Prostate gland (tissue), 2 donors: ENCODE data around the gene C12orf75. TPM values are rescaled to one million over a fixed set of nuclear protein-coding genes. Genes with fewer than 3 reads are reported as not detected.
"Not testable (repeated sequence)": the region's sequence is repeated elsewhere in the genome, so short reads cannot be mapped to it uniquely, and the experiment has no call there.

Experiments used
- DNase-seq: peaks from one replicate; pipeline ENCODE4 v3.0.0-alpha.2; 2019; ENCODE audit warnings: low spot score
- H3K27ac ChIP-seq, 2 donors: fragments of 200-600 bp; sonication (generic); 2 replicates each; pipeline ENCODE4 v1.5.1; 2017 to 2019
- H3K27me3 ChIP-seq: fragments of 200-600 bp; sonication (generic); replicated peaks from 2 replicates; pipeline ENCODE4 v1.5.1; 2019; ENCODE audit not compliant: insufficient read depth
- H3K36me3 ChIP-seq, 2 donors: fragments of 200-600 bp; sonication (generic); 1 replicate in 1 of 2; 2 replicates in 1 of 2; pipeline versions ENCODE4 v1.5.1 to v1.8.1; 2017 to 2019
- H3K4me1 ChIP-seq: fragments of 200-600 bp; sonication (generic); replicated peaks from 2 replicates; pipeline ENCODE4 v1.5.1; 2019
- H3K4me3 ChIP-seq, 2 donors: fragments of 200-600 bp; sonication (generic); 2 replicates each; pipeline ENCODE4 v1.5.1; 2017 to 2019
- H3K9me3 ChIP-seq: fragments of 200-600 bp; sonication (generic); 2 replicates; pipeline ENCODE4 v1.5.1; 2017
- POLR2A ChIP-seq: fragments of 450-650 bp; IDR thresholded peaks from one replicate; pipeline ENCODE4 v1.6.1; 2016; ENCODE audit warnings: antibody characterized with exemption, mild to moderate bottlenecking
- POLR2AphosphoS5 ChIP-seq: sonication (generic); formaldehyde crosslinking; IDR thresholded peaks from one replicate; pipeline ENCODE4 v1.6.1; 2017; ENCODE audit warnings: antibody characterized with exemption
- WGBS: methylation state at CpG from one replicate; pipeline ENCODE4 v1.1.5; 2018; 5-methylcytosine and 5-hydroxymethylcytosine counted together
- intact Hi-C: fragments of 100-400 bp; cut with DNase I; formaldehyde crosslinking; loops from one replicate; pipeline ENCODE4 v1.14.2; 2022
- total RNA-seq, 2 donors: library from RNA; depleted of rRNA; stranded (reverse); fragments of >200 nt; gene quantifications; one replicate each; pipeline ENCODE4 v1.1.0, GENCODE V29; 2016
- TF ChIP-seq, protein P1 (sequence below), 4 experiments: fragments of 200-600 bp in 2 of 4; fragments of 450-650 bp in 2 of 4; sonication (generic) in 2 of 4; IDR thresholded peaks; 1 replicate in 3 of 4; 2 replicates in 1 of 4; pipeline ENCODE4 v1.5.1; 2016 to 2019; ENCODE audit warnings: antibody characterized with exemption in 4 of 4, mild to moderate bottlenecking in 2 of 4, moderate library complexity in 2 of 4

The C12orf75 gene
- total RNA-seq, 2 donors from 2014 or later: 47.1 to 108 TPM

DNA sequence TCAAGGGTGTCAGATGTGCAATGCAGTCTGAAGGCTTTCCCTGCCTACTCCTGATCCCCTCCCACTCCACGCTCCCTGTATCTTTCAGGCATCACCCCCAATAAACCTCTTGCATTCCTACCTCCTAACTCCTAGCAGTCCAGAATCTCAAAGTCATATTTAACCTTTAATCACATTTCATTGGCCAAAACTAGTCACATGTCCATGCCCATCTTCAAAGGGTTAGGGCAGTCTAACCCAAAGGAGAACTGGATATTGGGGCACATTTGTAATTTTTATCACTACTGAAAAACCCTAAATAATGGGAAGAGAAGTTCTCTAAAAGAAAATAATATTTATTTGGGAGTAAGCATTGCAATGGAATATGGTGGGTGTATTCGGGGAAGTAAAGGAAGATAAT, 5.4 kb upstream of the C12orf75 start:
- Histone ChIP-seq H3K36me3 (no peaks in the 10 kb centered on the region), H3K9me3 (no peaks in the 10 kb centered on the region), H3K4me3 (no peak overlapping the region), H3K4me1 (no peaks in the 10 kb centered on the region), H3K27ac (no peak overlapping the region), H3K27me3 (no peaks in the 10 kb centered on the region)
- DNase-seq: no peak
- 96% methylated on average over 2 of the region's 2 CpGs for WGBS
- no peak for TF ChIP-seq POLR2A
- no peak for TF ChIP-seq POLR2AphosphoS5
- TF ChIP-seq, protein P1, sequence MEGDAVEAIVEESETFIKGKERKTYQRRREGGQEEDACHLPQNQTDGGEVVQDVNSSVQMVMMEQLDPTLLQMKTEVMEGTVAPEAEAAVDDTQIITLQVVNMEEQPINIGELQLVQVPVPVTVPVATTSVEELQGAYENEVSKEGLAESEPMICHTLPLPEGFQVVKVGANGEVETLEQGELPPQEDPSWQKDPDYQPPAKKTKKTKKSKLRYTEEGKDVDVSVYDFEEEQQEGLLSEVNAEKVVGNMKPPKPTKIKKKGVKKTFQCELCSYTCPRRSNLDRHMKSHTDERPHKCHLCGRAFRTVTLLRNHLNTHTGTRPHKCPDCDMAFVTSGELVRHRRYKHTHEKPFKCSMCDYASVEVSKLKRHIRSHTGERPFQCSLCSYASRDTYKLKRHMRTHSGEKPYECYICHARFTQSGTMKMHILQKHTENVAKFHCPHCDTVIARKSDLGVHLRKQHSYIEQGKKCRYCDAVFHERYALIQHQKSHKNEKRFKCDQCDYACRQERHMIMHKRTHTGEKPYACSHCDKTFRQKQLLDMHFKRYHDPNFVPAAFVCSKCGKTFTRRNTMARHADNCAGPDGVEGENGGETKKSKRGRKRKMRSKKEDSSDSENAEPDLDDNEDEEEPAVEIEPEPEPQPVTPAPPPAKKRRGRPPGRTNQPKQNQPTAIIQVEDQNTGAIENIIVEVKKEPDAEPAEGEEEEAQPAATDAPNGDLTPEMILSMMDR (IDR thresholded peaks at IDR 0.05): no peak
- intact Hi-C loops: no loop called here

GRCh38 chr12:105329926-105330282, 587 bp upstream of the C12orf75 start:
- no peaks in the 10 kb centered on the region for H3K27me3 ChIP-seq
- H3K4me3 ChIP-seq: peak overlapping the region; percentile 88 to 90
- 3% methylated on average over 9 of the region's 9 CpGs for whole genome bisulfite sequencing
- TF ChIP-seq POLR2A: no peak
- TF ChIP-seq, protein P1 (IDR thresholded peaks at IDR 0.05): no peak
- H3K27ac ChIP-seq: no peak overlapping the region
- no peak for DNase-seq
- intact Hi-C loops: no loop called here
- no peaks in the 10 kb centered on the region for H3K36me3 ChIP-seq
- no peaks in the 10 kb centered on the region for H3K9me3 ChIP-seq
- no peaks in the 10 kb centered on the region for H3K4me1 ChIP-seq

GRCh38 chr12:105330931-105331804, 677 bp downstream of the C12orf75 start:
- DNase-seq: peak; percentile 11
- Histone ChIP-seq H3K27ac (peak overlapping the region; percentile 70 to 71), H3K4me3 (peak overlapping the region; percentile 88 to 90), H3K4me1 (no peaks in the 10 kb centered on the region), H3K27me3 (no peaks in the 10 kb centered on the region), H3K9me3 (no peaks in the 10 kb centered on the region), H3K36me3 (no peaks in the 10 kb centered on the region)
- intact Hi-C loops: no loop called here
- TF ChIP-seq POLR2AphosphoS5 (no peak), POLR2A (no peak)
- TF ChIP-seq, protein P1 (IDR thresholded peaks at IDR 0.05): no peak
- 2% methylated on average over 39 of the region's 46 CpGs for WGBS

DNA sequence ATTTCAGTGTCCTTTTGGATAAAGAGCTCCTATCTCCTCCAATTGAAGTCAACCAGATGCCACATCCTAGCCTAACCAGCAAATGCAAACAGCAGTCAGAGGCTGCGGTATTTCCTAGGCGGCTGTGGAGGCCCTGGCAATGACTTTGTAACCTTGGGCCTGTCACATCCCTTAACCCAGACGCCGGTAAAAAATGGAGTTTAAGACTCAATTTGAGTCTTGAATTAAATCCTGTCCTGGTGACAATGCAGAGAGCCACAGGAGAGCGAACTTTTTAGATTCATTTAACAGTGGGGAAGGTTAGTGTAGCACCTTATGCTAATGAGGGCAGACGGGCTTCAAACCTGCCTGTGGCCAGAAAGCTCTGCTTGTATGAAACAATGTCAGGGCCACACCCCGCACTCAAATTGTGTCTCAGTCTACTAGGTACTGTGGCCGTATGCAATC, 1.3 kb downstream of the C12orf75 start:
- intact Hi-C loops: no loop called here
- H3K4me3 ChIP-seq: peak overlapping the region in 1 of 2 donors; percentile 90
- 78% methylated on average over 8 of the region's 8 CpGs for WGBS
- peak overlapping the region; percentile 11 to 71 for H3K27ac ChIP-seq
- H3K9me3 ChIP-seq: no peaks in the 10 kb centered on the region
- DNase-seq: no peak
- TF ChIP-seq, protein P1 (IDR thresholded peaks at IDR 0.05): no peak
- TF ChIP-seq POLR2AphosphoS5: no peak
- TF ChIP-seq POLR2A: no peak
- no peaks in the 10 kb centered on the region for H3K36me3 ChIP-seq
- H3K27me3 ChIP-seq: no peaks in the 10 kb centered on the region
- H3K4me1 ChIP-seq: no peaks in the 10 kb centered on the region

DNA sequence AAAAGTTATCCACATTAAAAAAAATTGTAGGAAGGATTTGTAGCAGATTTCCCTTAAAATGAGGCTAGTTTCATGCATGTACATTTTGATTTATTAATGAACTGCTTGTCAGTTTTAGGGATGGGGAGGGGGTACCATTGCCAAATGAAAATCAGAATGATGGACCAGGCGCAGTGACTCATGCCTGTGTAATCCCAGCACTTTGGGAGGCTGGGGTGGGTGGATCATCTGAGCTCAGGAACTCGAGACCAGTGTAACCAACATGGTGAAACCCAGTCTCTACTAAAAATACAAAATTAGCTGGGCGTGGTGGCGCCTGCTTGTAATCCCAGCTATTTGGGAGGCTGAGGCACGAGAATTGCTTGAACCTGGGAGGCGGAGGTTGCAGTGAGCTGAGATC, 1.8 kb downstream of the C12orf75 start:
- intact Hi-C loops, H3K4me3 ChIP-seq, H3K27me3 ChIP-seq, H3K4me1 ChIP-seq, H3K9me3 ChIP-seq, DNase-seq, H3K36me3 ChIP-seq: not testable (repeated sequence)
- H3K27ac ChIP-seq: peak overlapping the region; percentile 11 to 71
- 92% methylated on average over 6 of the region's 6 CpGs for WGBS
